Anterior cingulate cortex (tissue), 58 donors: ENCODE data around the gene PDE6A.
"Not testable (repeated sequence)": the region's sequence is repeated elsewhere in the genome, so short reads cannot be mapped to it uniquely, and the experiment has no call there.

Experiments used
- DNase-seq, 58 donors: peaks; one replicate each; lab custom pipeline; 2025; lab: John Stamatoyannopoulos, UW

Gene PDE6A

DNA sequence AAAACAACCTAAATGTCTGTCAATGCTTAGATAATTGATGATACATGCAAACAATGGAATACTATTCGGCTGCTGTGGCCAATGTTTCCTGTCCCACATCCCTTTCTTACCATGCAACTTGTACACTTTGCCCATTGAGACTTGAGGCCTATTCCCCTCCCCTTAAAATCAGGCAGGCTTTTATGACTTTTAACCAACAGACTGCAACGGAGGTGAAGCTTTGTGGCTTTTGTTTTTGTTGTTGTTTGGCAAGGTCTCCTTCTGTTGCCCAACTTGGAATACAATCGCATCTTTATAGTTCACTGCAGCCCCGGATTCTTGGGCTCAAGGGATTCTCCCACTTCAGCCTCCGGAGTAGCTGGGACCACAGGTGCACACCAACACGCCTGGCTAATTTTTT lies 10.2 kb upstream of the PDE6A start:
- DNase-seq: no peak

DNA sequence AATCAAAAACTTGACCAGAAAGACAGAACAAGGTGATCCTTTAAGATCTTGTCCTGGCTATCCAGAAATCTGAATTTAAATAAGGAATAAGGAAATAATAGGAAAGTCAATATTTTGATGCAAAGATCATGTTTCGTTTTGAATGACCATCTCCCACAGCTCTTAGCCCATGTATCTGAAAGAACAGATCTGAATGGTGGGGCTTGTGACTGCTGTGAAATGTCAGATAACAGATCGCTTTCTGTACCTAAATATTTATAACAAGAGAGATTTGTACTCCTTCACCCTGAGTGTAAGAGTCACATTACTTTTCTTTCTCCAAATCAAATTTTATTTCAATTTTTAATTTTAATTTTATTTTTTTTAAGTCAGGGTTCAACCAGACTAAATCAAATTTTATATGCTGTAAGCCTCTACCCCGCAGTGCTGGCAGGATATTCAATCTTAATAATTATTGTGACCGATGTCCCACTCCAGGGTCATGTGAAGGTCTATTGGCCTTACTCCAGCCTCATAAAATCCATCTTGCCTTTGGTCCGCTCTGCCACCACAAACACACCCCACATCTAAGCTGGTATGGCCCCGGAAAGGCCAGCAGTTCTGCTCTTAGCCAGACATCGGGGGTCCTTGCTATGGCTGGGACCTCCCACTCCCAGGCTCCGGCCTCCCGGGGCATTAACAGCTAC lies 9.0 kb upstream of the PDE6A start:
- no peak for DNase-seq

DNA sequence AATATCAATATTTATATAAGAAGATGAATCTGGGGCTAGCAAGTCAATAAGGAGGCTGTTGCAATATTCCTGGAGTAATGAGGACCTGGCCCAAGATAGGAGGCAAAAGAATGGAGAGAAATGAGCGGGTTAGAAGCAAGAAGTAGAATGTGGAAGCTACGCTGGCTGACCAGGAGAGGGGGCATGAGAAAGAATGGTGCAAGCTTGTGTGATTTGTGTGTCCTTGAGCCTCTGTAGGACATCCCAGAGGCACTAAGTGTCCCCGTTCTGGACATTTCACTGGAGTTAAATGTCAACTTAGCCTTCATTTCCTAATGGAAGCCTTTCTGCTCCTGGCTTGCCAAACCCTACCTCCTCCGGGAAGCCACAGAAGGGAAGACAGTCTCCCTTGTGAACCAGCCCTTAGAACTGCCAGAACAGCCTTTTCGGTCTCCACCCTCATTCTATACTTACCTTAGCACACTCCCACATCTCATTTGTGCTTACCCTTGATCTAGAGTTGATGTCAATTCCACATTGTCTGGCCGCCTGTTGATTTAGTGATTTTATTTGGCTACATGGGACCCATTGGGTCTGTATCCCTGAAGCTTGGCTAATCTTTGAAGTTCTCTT lies 6.7 kb upstream of the PDE6A start:
- no peak for DNase-seq

DNA sequence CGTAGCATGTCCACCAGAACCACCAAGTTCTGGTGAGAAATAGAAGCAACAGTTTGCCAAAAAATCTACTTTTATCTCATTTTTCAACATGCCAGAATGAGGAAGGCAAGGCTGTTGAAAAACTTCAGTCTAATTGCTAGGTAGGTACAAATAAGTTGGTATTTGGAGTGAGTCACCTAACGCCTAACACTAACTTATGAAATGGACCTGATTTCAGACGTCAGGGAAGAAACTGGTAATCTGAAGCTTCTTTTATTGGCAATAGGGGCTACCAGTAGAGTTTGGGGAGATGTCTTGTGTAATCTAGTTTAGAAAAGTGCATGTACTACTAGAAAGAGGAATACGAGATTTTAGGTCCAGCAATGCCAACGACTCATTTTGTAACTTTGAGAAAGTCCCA lies 4.4 kb upstream of the PDE6A start:
- DNase-seq: no peak

DNA sequence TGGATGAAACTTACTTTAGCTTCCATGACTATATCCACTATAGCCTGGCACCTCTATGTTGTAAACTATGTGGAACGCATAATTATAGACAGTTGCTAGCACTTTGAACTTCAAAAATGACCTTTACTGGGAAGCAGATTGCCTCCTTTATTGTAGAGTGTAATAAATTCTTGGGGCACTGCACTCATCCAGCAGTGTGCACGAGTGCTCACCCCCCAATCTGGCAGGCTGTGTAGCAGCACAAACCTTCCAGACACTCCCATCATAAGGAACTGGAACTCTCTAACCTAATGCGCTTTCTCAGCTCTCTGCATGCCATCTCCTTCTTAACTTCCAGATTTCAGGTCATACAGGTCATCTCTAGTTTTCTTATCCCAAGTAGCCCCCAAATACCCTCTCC lies 1.5 kb upstream of the PDE6A start:
- DNase-seq: no peak

DNA sequence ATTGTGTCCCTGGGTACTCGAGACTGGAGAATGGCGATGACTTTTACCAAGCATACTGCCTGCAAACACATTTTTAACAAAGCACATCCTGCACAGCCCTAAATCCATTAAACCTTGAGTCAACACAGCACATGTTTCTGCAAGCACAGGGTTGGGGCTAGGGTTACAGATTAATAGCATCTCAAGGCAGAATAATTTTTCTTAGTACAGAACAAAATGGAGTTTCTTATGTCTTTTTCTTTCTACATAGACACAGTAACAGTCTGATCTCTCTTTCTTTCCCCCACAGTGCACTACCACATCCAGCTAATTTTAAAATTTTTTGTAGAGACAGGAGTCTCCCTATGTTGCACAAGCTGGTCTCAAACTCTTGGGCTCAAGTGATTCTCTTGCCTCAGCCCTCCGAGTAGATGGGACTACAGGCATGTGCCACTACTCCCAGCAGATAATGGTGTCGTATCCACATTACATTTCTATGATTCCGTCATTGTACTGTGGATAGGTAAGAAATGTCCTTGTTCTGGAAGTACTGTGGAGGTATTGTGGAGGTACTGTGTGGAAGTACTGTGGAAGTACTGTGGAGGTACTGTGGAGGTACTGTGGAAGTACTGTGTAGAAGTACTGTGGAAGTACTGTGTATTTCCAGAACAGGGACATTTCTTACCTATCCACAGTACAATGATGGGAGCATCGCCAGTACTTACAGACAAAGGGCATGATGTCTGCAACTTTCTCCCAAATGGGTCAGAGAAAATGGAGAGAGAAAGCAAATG lies 1.2 kb downstream of the PDE6A start:
- not testable (repeated sequence) for DNase-seq

DNA sequence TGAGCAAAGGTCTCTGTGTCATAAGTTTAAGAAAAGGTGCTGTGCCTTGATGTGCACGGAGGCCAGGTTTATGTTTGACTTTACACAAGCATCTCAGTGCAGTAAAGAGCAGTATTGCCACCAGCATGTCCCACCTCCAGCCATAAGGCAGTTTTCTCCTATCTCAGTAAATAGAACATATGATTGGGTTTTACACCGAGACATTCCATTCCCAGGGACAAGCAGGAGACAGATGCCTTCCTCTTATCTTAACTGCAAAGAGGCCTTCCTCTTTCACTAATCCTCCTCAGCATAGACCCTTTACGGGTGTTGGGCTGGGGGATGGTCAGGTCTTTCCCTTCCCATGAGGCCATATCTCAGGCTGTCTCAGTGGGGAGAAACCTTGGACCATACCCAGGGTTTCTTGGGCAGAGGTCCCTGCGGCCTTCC lies 1.8 kb downstream of the PDE6A start:
- not testable (repeated sequence) for DNase-seq

DNA sequence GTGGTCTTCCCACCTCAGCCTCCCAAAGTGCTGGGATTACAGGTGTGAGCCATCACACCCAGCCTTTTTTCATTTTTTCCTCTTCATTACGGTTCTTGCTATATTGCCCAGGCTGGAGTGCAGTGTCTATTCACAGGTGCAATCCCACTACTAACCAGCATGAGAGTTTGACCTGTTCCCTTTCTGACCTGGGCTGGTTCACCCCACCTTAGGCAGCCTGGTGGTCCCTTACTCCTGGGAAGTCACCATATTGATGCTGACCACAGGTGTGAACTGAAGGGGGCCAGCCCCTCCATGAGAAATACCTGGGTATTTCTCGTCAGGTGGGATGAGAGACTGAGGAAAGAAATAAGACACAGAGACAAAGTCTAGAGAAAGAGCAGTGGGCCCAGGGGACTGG lies 2.4 kb downstream of the PDE6A start:
- no peak for DNase-seq

DNA sequence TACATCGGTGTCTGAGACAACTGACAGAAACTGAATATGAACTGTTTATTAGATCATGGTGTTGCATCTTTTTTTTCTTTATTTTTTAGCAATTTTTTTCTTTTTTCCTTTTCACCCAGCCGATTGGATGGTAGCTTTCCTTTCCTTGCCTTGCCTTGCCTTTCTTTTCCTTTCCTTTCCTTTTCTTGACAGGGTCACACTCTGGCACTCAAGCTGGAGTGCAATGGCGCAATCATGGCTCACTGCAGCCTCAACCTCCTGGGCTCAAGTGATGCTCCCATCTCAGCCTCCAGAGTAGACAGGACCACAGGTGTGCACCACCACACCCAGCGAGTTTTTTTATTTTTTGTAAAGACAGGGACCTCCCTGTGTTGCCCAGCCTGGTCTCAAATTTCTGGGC lies 2.8 kb downstream of the PDE6A start:
- no peak for DNase-seq

DNA sequence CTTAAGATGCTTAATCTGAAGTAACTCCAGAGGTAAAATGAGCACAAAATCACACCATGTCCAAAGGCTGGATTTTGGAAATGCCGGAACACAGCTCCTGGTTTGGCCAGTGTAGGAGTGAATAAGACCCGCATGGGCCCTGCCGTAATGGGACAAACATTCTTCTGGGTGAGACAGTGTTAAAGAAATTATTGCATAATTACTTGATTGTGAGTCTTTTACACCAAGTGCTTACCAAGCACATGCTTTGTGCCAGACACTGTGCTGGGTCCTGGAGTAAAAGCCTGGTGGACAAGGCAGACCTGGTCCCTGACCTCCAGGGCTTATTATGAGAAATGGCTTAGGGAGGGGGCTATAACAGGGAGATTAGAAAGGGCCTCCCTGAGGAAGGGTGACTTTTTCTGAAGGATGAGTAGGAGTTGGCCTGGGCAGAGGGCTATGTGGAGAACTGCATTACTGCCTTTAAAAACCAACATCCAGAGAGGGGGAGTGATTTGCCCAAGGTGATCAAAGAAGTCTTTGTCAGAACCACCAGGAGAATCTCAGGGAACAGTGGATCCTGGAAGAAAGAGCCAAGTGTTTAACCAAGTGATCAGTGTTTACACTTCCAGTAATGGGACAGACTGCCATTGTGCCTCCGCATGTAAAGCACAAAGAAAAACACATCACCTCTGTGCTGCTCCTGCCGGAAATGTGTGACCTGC lies 3.5 kb downstream of the PDE6A start:
- no peak for DNase-seq

DNA sequence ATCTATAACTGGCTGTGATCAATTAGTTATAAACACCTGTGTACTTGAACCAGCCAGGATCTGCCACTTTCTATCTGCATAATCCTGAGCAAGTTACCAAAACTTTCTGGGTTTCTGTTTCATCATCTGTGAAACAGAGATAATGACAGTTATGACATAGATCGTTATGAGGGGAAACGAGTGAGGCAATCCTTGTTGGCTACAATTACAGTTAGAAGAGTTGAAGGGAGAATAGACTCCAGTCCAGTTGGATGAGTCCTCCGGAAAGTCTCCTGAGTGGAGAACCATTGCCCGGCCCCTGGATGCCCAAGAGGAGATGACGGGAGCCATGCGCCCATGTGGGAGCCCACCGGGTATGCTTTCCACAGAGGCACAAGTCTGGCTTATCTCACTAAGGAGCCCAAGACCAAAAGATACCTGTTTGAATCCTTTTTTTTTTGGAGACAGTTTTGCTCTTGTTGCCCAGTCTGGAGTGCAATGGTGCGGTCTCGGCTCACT lies 4.5 kb downstream of the PDE6A start:
- DNase-seq: no peak

DNA sequence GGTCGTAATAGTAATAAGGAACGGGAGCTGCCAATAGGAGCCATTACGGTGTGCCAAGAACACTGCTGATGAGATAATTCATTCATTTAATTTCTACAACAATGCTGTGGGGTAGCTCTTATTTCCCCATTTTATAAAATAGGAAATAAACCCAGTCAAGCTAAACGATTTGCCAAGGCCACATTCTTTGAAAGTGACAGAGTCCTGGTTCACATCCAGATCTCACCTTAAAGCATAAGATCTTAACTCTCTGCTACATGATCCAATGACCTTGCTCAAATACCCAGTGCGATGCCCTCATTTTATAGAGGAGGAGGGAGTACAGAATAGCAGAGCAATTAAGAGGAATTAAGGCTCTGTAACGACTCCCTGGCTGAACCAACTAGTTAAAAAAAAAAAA lies 5.0 kb downstream of the PDE6A start:
- DNase-seq: no peak

DNA sequence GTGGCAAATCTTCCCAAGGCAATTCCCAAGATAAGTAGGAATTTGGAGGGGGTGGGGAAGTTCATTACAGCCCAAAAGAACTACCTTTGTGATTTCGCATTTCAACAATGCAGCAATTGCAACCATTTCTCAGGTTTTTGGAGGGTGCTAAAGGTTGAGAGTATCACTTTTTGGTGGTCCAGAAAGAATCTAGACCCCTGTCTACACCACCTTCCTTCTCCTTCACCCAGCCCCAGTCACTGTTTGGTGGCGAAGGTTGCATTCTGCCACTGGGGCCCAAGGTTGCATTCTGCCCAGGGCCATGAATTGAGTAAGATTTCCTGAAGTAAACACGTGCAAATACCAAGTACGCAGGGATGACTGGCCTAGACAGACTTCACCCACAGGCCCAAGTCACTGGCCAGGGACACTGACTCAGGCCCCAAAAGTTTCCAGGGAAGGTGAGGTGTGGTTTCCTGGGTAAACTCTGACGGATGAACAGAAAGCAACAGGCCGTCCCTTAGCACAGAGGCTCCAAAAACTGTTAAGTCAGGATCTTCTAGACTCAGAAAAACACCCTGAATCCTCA lies 5.7 kb downstream of the PDE6A start:
- DNase-seq: no peak

DNA sequence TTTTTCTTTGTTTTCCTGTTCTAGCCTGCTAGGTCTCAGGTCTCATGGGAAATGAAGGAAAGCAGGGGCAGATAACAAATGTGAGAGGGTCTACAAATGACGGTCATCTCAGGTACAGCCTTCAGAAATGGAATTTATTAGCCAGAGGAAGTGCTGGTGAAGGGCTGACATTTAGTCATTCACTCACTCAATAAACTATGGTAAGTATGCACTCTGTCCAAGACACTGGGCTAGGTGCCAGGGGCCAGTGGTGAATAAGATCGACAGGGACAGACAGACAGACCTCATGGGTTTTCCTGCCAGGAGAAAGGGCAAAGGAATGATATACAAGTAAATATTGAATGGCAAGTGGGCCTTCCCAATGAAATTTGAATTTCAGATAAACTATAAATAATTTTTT lies 6.3 kb downstream of the PDE6A start:
- DNase-seq: peak in 1 of 58 donors; percentile 34

DNA sequence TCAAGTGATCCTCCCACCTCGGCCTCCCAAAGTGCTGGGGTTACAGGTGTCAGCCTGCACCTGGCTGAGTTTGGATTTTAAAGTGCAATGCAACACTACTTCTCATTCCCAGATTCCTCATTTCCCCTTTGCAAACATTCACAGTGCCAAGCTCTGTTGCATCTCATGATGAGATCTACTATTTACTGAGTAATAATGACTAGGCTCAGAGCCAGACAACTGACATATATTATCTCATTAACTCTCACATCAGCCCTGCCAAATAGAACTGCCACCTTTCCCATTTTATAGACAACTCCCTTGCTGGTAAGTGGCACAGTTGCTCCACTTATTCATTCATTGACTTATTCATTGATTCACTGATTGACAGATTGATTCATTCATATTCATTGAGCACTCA lies 7.0 kb downstream of the PDE6A start:
- no peak for DNase-seq

DNA sequence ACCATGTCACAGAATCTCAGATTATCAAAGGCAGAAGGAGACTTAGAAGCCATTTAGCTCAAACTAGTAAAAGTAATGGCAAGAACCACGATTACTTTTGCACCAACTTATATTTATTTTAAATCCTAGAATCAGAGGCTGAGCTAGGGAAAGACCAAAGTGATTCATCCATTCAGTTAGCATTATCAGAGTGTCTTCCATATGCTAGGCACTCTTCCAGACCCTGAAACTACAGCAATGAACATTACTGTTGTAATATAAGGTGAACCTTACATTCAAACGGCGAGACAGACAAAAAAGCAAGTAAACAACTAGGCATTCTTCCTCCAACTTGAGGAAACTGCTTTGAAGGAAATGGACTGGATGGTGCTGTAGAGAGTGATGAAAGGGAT lies 7.9 kb downstream of the PDE6A start:
- DNase-seq: no peak

DNA sequence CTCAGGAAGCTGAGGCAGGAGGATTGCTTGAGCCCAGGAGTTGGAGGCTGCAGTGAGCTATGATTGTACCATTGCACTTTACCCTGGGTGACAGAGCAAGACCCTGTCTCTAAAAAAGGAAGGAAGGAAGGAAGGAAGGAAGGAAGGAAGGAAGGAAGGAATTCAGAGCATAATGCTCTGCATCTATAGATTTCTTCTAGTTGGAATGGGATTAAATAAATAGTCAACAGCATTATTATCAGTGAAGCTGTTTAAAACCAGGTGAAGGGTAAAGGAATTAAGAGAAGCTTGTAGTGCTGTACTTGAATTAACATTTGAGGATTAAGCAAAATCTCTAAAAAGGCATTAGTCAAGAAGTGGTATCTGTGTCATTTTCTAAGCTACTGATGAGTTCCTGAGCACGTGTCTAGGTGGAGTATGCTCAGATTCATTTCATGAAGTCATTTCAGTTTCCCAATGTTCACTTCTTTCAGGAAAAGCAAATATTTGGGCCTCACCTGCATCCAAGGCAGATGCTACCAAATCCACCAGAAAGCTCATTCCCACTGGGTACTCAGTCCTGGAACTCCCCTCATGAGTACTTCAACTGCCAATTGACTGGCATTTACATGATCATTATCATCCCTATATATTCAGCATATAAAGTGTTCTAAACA lies 8.4 kb downstream of the PDE6A start:
- no peak for DNase-seq

DNA sequence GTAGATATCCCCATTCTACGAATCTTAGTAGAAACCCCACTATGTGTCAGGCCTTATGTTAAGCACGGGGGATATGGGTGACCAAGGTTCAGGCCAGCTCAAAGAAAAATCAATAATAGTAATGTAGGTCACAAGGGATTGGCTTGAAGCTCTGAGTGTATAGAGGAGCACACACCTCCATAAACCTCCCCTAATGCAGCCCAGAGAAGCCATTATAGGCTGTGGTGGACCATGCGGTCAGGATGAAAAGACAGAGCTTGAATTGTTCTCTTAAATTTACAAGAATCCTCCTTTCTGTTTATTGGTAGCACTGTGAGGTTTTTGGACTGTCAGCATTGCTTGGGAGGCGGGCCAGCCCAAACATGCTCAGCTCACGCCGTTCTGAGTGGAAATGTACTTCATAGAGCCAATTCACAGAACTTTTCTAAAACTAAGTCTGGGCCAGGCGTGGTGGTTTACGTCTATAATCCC lies 9.1 kb downstream of the PDE6A start:
- DNase-seq: no peak

DNA sequence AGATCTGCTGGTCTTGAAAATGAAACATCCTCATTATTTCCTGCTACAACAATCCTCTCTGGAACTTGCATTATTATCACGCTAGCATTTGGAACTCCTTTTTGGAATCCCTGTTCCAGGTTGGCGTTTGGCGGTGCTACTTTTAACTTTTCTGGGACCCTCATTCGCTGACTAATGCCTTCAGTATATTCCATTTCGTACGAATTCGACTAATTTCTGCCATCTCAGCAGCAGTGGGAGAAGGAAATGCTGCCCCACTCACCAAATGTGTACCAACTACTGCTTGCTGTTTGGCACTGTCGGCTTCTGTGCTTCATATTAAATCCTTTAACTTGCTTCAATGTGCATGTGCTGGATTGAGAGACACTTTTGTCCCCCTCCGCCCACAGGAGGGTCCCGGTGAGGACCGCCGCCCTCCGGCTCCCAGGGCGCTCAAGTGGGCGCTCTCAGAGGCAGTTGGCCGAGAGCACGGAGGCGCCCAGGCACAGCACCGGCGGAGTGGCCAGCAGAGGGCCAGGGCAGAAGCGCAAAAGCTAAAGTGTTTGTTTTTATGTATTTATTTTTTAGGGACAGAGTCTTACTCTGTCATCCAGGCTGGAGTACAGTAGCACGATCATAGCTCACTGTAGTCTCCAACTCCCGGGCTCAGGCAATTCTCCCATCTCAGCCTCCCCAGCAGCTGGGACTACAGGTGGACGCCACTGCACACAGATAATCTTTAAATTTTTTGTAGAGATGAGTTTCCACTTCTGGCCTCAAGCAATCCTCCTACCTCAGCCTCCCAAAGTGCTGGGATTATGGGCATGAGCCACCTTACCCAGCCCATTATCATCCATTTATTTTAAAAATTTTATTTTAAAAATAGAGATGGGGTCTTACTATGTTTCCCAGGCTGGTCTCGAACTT lies 11.9 kb downstream of the PDE6A start:
- DNase-seq: no peak
